SK-N-MC (cell line): ENCODE measurements around the gene HSPA4.

Source experiments
- EZH2 ChIP-seq: fragments of 200-600 bp; sonication (generic); IDR thresholded peaks from one replicate; pipeline ENCODE4 v1.6.1; 2017; ENCODE audit warnings: antibody characterized with exemption
- POLR2AphosphoS5 ChIP-seq: IDR thresholded peaks from 2 replicates; pipeline ENCODE4 v1.6.1; 2012; ENCODE audit warnings: mild to moderate bottlenecking, low read depth, low read length, borderline replicate concordance

DNA sequence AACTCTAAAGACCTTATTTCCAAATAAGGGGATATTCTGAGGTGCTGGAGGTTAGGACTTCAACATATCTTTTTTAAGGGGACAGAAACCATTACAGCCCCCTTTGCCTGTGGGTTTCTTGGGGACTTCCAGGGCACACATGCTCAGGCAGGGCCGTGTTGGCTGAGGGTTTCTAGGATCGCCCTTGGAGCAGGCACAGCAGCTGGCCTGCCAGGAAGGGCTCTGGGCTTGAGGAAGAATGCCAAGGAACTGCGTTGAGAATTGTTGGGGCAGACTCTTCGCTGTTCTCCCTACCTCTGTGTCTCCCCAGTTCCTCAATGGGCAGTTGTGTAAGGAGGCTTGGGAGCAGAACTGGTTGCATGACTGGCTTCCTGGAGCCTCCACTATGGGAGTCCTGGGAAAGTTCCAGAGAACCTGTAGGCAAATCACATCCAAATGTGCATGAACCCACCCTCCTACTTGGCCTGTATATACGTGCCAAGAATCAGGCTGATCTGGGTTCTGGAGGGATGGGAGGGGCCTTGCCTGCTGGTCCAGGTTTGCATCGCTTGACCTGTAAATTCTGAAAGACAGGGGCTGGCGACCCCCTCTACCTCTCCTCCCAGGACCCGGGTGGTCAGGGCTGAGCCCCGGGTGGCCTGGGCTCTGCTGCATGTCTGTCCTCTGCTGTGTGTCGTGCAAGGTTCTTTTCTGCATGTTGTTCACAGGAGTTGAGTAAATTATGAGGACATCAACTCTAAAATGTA, 65.5 kb downstream of the HSPA4 start:
- no peak for TF ChIP-seq EZH2
- no peak for TF ChIP-seq POLR2AphosphoS5
